GM12878 (cell line): ENCODE measurements around the gene PPP1R13B. TPM values are rescaled to one million over a fixed set of nuclear protein-coding genes. Genes with fewer than 3 reads are reported as not detected.

Source experiments
- REST ChIP-seq: IDR thresholded peaks from 2 replicates; pipeline ENCODE4 v1.6.1; 2012; ENCODE audit warnings: mild to moderate bottlenecking, low read depth, low read length
- RUNX3 ChIP-seq: IDR thresholded peaks from 2 replicates; pipeline ENCODE4 v1.6.1; 2012; ENCODE audit warnings: low read length, inconsistent platforms
- SP1 ChIP-seq: IDR thresholded peaks from one replicate; pipeline ENCODE4 v1.6.1; 2011; ENCODE audit warnings: low read depth, low read length
- SUPT20H ChIP-seq: IDR thresholded peaks from 2 replicates; pipeline ENCODE4 v1.6.1; 2011; ENCODE audit warnings: low read depth, mild to moderate bottlenecking, low read length, moderate library complexity, borderline replicate concordance; ENCODE audit not compliant: control insufficient read depth
- polyA plus RNA-seq, 11 experiments: library from polyadenylated mRNA; depleted of rRNA in 4 of 11; unstranded in 6 of 11; stranded (reverse) in 5 of 11; fragments of >200 nt; fragmentation: Nextera tagmentation in 4 of 11; fragmentation: Illumina TruSeq in 1 of 11; extraction: Ambion mirVana in 4 of 11; extraction: Trizol in 1 of 11; gene quantifications; 1 replicate in 1 of 11; 2 replicates in 10 of 11; pipeline versions ENCODE4 v1.2.1 to v1.2.3, GENCODE V29; 2011 to 2016; ENCODE audit warnings: inconsistent platforms in 2 of 11, missing spikeins in 2 of 11, low read depth in 1 of 11
- total RNA-seq, 4 experiments: library from RNA; depleted of rRNA in 3 of 4; stranded (reverse); fragments of >200 nt in 3 of 4; fragmentation: Illumina TruSeq in 1 of 4; extraction: Trizol in 1 of 4; gene quantifications; 2 replicates each; pipeline versions ENCODE4 v1.2.1 to v1.2.3, GENCODE V29; 2013 to 2021
- TF ChIP-seq, protein P1 (sequence below): fragments of 450-650 bp; IDR thresholded peaks from 2 replicates; pipeline ENCODE4 v1.6.1; 2017; ENCODE audit warnings: mild to moderate bottlenecking
- TF ChIP-seq, protein P2 (sequence below): fragments of 450-650 bp; IDR thresholded peaks from 2 replicates; pipeline ENCODE4 v1.6.1; 2017; ENCODE audit warnings: low read depth, mild to moderate bottlenecking, moderate library complexity
- TF ChIP-seq, protein P3 (sequence below): fragments of 450-650 bp; IDR thresholded peaks from 2 replicates; pipeline ENCODE4 v1.6.1; 2016; ENCODE audit warnings: mild to moderate bottlenecking

Gene PPP1R13B
- total and polyA plus RNA-seq, 10 of the 15 experiments (the other 5 are each of a cell fraction or from before 2014, with no cell fraction given) = 0.16 to 8.1 (median 3.2) TPM

DNA sequence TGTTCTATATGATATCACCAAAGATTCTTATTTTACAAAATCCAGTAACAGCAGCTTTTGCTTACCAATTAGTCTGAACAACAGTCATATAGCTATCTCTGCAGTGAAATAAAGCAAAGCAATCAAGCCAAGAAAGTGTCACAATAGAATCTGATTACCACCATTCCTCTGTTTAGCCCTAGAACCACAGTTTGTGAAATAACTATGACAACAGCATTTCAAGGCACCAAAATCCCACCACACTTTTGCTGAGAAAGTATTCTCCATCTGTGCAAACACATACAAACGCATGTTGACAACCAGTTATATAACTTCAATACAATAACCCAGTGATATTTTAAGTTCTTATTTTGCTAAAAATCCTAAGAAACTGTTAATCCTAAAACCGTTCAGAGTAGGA is 7.4 kb downstream of the PPP1R13B start (continued):
- TF ChIP-seq, protein P1, sequence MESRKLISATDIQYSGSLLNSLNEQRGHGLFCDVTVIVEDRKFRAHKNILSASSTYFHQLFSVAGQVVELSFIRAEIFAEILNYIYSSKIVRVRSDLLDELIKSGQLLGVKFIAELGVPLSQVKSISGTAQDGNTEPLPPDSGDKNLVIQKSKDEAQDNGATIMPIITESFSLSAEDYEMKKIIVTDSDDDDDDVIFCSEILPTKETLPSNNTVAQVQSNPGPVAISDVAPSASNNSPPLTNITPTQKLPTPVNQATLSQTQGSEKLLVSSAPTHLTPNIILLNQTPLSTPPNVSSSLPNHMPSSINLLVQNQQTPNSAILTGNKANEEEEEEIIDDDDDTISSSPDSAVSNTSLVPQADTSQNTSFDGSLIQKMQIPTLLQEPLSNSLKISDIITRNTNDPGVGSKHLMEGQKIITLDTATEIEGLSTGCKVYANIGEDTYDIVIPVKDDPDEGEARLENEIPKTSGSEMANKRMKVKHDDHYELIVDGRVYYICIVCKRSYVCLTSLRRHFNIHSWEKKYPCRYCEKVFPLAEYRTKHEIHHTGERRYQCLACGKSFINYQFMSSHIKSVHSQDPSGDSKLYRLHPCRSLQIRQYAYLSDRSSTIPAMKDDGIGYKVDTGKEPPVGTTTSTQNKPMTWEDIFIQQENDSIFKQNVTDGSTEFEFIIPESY = no peak
- TF ChIP-seq SP1 = no peak
- TF ChIP-seq, protein P2, sequence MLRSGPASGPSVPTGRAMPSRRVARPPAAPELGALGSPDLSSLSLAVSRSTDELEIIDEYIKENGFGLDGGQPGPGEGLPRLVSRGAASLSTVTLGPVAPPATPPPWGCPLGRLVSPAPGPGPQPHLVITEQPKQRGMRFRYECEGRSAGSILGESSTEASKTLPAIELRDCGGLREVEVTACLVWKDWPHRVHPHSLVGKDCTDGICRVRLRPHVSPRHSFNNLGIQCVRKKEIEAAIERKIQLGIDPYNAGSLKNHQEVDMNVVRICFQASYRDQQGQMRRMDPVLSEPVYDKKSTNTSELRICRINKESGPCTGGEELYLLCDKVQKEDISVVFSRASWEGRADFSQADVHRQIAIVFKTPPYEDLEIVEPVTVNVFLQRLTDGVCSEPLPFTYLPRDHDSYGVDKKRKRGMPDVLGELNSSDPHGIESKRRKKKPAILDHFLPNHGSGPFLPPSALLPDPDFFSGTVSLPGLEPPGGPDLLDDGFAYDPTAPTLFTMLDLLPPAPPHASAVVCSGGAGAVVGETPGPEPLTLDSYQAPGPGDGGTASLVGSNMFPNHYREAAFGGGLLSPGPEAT = no peak
- no peak for TF ChIP-seq REST
- TF ChIP-seq, protein P3, sequence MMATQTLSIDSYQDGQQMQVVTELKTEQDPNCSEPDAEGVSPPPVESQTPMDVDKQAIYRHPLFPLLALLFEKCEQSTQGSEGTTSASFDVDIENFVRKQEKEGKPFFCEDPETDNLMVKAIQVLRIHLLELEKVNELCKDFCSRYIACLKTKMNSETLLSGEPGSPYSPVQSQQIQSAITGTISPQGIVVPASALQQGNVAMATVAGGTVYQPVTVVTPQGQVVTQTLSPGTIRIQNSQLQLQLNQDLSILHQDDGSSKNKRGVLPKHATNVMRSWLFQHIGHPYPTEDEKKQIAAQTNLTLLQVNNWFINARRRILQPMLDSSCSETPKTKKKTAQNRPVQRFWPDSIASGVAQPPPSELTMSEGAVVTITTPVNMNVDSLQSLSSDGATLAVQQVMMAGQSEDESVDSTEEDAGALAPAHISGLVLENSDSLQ = no peak
- TF ChIP-seq SUPT20H = no peak
- TF ChIP-seq RUNX3 = no peak
- TF ChIP-seq, all 136 proteins: peak for 0
